Activated CD4-positive, alpha-beta T cell treated with anti-CD3 and anti-CD28 coated beads, Interleukin-2, amount 10 ng/mL, durations not matched to agents 7 days and 5 days (primary cell): ENCODE results near the gene ADAM8. TPM values are rescaled to one million over a fixed set of nuclear protein-coding genes. Genes with fewer than 3 reads are reported as not detected.
A peak's percentile ranks its signal among the peaks of the same experiment; 100 is the strongest.
"Not testable (repeated sequence)": the region's sequence is repeated elsewhere in the genome, so short reads cannot be mapped to it uniquely, and the experiment has no call there.

Experiments used
- CTCF ChIA-PET: fragments of 350-600 bp; sonication (Branson Sonifier 250); formaldehyde crosslinking; loops from one replicate; lab custom pipeline; 2021; ENCODE audit warnings: antibody characterized with exemption; lab: Charles Lee
- POLR2A ChIA-PET: fragments of 350-600 bp; sonication (Branson Sonifier 250); formaldehyde crosslinking; loops from one replicate; lab custom pipeline; 2021; ENCODE audit warnings: antibody characterized with exemption; lab: Charles Lee
- DNase-seq: peaks from one replicate; pipeline ENCODE4 v3.0.0-alpha.2; 2020
- H3K27ac Mint-ChIP-seq: one replicate; pipeline ENCODE4 v1.8.0; 2021; ENCODE audit warnings: mild to moderate bottlenecking, moderate library complexity, mixed read lengths
- H3K27me3 Mint-ChIP-seq: one replicate; pipeline ENCODE4 v1.8.0; 2021; ENCODE audit warnings: mixed read lengths
- H3K36me3 Mint-ChIP-seq: one replicate; pipeline ENCODE4 v1.8.0; 2021; ENCODE audit warnings: low read depth, mixed read lengths
- H3K4me1 Mint-ChIP-seq: one replicate; pipeline ENCODE4 v1.8.0; 2021; ENCODE audit warnings: mixed read lengths
- H3K4me3 Mint-ChIP-seq: one replicate; pipeline ENCODE4 v1.8.0; 2021; ENCODE audit warnings: mild to moderate bottlenecking, moderate library complexity, mixed read lengths
- H3K9me3 Mint-ChIP-seq: one replicate; pipeline ENCODE4 v1.8.0; 2021; ENCODE audit warnings: mixed read lengths
- total RNA-seq, 2 experiments: library from RNA; stranded (reverse); gene quantifications; one replicate each; pipeline ENCODE4 v1.2.3, GENCODE V29; 2021

Gene ADAM8
- total RNA-seq, 2 experiments from 2014 or later, result 123 to 153 TPM

GRCh38 chr10:133236401-133237240 lies 40.0 kb downstream of the ADAM8 start:
- H3K4me1 Mint-ChIP-seq, result peaks cover 14% of the 10 kb centered on the region

DNA sequence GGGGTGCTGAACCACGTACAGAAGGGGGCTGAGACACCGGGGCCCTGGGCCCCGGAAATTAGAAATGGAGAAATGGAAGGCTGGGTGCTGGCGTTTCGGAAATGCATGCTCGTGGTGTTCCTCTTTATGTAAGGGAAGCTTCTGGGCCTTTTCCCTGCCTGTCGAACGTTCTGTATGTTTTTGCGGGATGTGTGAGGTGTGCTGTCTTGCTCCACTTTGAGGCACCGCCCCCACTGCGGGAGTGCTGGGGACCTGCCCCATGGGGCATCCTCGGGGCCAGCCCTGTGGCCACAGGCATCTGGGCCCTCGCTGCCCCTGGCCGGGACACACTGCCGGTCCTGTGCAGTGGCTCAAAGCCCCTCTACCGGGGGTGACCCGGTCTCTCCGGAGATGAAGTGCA lies 40.7 kb downstream of the ADAM8 start:
- POLR2A ChIA-PET, result no interaction called here
- Mint-ChIP-seq H3K27ac (no peak overlapping the region), H3K36me3 (no peaks in the 10 kb centered on the region), H3K4me3 (no peak overlapping the region), H3K27me3 (peaks cover 58% of the 10 kb centered on the region), H3K9me3 (no peaks in the 10 kb centered on the region), H3K4me1 (peaks cover 10% of the 10 kb centered on the region)
- no peak for DNase-seq
- CTCF ChIA-PET, result interaction anchor here (0.5 kb wide), 1 partner anchor 19 kb away, joined by 3 read pairs; no protein-coding TSS in a partner anchor

More at GRCh38 chr10:133236401-133237240, 40.0 kb downstream of the ADAM8 start:
- H3K36me3 Mint-ChIP-seq, result no peaks in the 10 kb centered on the region
- H3K9me3 Mint-ChIP-seq, result no peaks in the 10 kb centered on the region
- H3K27ac Mint-ChIP-seq, result no peak overlapping the region
- ChIA-PET CTCF (no interaction called here), POLR2A (no interaction called here)
- peaks cover 60% of the 10 kb centered on the region for H3K27me3 Mint-ChIP-seq
- H3K4me3 Mint-ChIP-seq, result no peak overlapping the region
- DNase-seq, result no peak

GRCh38 chr10:133235265-133235855 lies 41.3 kb downstream of the ADAM8 start:
- CTCF ChIA-PET, result interaction anchor here (0.5 kb wide), 1 partner anchor 20 kb away, joined by 3 read pairs; no protein-coding TSS in a partner anchor
- H3K4me3 Mint-ChIP-seq, result no peak overlapping the region
- H3K36me3 Mint-ChIP-seq, result no peaks in the 10 kb centered on the region
- H3K27ac Mint-ChIP-seq, result no peak overlapping the region
- H3K27me3 Mint-ChIP-seq, result peaks cover 56% of the 10 kb centered on the region
- no peak for DNase-seq
- no peaks in the 10 kb centered on the region for H3K9me3 Mint-ChIP-seq
- peaks cover 6% of the 10 kb centered on the region for H3K4me1 Mint-ChIP-seq
- POLR2A ChIA-PET, result no interaction called here

DNA sequence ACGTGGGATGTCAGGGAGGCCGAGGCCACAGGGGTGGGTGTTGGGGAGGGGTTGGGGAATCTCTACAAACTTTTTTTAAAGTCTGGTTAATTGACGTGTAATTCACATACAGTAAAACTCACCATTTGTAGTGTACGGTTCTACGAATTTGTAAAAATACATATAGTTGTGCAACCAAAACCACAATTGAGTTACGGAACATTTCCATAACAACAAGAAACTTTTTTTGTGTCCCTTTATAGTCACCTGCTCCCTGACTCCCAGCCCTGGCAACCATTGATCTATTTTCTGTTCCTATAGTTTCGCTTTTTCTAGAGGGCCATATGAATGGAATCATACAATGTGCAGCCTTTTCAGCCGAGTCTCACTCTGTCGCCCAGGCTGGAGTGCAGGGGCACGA lies 41.9 kb downstream of the ADAM8 start:
- CTCF ChIA-PET, result interaction anchor here (0.8 kb wide), 1 partner anchor 10 kb away, joined by 4 read pairs; no protein-coding TSS in a partner anchor
- POLR2A ChIA-PET, H3K36me3 Mint-ChIP-seq, H3K9me3 Mint-ChIP-seq, H3K27ac Mint-ChIP-seq, DNase-seq, H3K4me1 Mint-ChIP-seq, H3K4me3 Mint-ChIP-seq: not testable (repeated sequence)
- H3K27me3 Mint-ChIP-seq, result peaks cover 55% of the 10 kb centered on the region

DNA sequence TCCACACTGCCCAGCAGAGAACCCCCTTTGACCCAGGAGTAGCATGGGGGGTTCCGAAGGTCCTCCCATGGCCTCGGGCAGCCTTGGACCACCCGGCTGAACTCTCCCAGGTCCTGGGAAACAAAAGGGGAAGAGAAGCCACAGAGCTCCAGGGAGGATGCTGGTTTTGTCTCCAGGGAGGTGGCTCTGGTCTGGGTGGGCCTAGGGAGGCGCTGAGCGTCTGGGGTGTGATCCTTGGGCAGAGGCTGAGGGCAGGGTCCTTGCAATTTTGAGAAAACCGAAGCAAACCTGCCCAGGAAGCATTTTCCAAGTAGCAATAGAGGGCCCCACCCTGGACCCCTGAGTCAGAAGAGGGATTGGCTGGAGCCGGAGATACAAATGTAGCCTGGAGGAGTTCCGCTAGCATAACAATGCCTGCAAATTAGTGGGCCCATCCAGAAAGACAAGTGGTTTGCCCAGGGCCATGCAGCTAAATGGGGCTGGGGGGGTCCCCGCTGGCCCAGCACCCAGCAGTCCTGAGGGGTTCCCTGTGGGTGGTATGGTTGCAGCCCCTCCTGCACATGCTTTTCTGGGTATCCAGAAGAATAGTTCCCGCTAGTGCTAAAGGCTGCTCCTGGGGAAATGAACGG lies 44.6 kb downstream of the ADAM8 start:
- DNase-seq, result no peak
- H3K4me1 Mint-ChIP-seq, result peaks cover 15% of the 10 kb centered on the region
- no peak overlapping the region for H3K4me3 Mint-ChIP-seq
- POLR2A ChIA-PET, result no interaction called here
- H3K9me3 Mint-ChIP-seq, result no peaks in the 10 kb centered on the region
- H3K27ac Mint-ChIP-seq, result no peak overlapping the region
- no peaks in the 10 kb centered on the region for H3K36me3 Mint-ChIP-seq
- peaks cover 62% of the 10 kb centered on the region for H3K27me3 Mint-ChIP-seq
- CTCF ChIA-PET, result interaction anchor here (0.6 kb wide), 1 partner anchor 1867 kb away, joined by 3 read pairs; no protein-coding TSS in a partner anchor

DNA sequence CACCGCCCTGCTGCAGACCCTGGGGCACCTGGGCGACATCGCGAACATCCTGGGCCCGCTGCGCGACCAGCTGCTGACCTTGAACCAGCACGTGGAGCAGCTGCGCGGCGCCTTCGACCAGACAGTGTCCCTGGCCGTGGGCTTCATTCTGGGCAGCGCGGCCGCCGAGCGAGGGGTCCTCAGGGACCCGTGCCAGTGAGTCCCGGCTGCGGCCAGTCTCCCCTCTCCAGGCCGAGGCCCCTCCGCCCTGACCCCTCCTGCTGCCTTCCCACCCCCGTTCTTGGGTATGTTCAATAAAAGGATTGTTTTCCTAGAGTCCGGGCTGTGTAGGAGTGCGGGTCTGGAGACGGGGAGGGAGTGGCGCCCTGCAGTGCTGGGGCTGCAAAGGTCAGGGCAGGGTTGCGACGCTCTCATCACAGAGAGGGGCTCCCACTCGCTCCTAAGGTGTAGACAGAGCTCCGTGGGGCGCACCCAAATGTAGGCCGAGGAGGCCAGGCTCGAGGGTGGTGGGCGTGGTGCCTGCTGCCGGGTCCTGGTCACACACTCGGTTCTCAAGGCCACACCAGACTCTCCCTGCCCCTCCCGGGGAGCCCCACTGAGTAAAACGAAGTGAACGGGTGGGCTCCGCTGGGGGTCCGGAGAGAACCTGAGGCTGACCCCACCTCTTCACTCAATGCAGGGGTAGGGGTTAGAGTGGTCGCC lies 45.3 kb downstream of the ADAM8 start:
- H3K36me3 Mint-ChIP-seq, result no peaks in the 10 kb centered on the region
- H3K4me3 Mint-ChIP-seq, result peak overlapping the region; percentile 10
- peaks cover 68% of the 10 kb centered on the region for H3K27me3 Mint-ChIP-seq
- H3K4me1 Mint-ChIP-seq, result peaks cover 20% of the 10 kb centered on the region
- no peaks in the 10 kb centered on the region for H3K9me3 Mint-ChIP-seq
- ChIA-PET POLR2A (no interaction called here), CTCF (interaction anchor here (0.6 to 1.2 kb wide), 2 partner anchors 98 to 1866 kb away, joined by 3 read pairs; no protein-coding TSS in a partner anchor)
- no peak overlapping the region for H3K27ac Mint-ChIP-seq
- no peak for DNase-seq

- no peak overlapping the region for H3K27ac Mint-ChIP-seq
- no peaks in the 10 kb centered on the region for H3K9me3 Mint-ChIP-seq
These were observed 46.1 kb downstream of the ADAM8 start for GRCh38 chr10:133230387-133231195.

DNA sequence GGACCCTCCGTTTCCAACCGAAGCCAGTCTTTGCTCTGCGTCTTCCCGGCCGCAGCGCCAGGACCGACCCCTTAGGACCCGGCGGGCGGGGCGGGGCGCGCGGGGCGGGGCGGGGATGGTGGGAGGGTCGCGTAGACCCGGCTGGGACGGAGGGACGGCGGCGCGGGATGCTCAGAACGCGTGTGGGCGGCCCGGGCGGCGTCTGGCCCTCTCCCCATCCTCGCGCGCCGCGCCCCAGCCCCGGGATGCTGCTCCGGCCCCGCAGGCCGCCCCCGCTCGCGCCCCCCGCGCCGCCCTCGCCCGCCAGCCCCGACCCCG lies 46.7 kb downstream of the ADAM8 start, which contains the start of gene UTF1:
Gene UTF1 (plus strand): TSS at position 174 of the 318 bp plus-strand sequence. CDS start 72 bp downstream, at position 246.
- POLR2A ChIA-PET, result no interaction called here
- H3K27ac Mint-ChIP-seq, result no peak within 1 kb of the TSS
- H3K4me3 Mint-ChIP-seq, result peak within 1 kb of the TSS; percentile 19
- H3K9me3 Mint-ChIP-seq, result no peaks in the 10 kb centered on the region
- CTCF ChIA-PET, result interaction anchor here (0.7 kb wide), 1 partner anchor 30 kb away, joined by 3 read pairs; no protein-coding TSS in a partner anchor
- H3K27me3 Mint-ChIP-seq, result peaks cover 62% of the 10 kb centered on the region
- no peaks in the 10 kb centered on the region for H3K36me3 Mint-ChIP-seq
- DNase-seq, result no peak
- H3K4me1 Mint-ChIP-seq, result peaks cover 31% of the 10 kb centered on the region

More at GRCh38 chr10:133230387-133231195, 46.1 kb downstream of the ADAM8 start:
- Mint-ChIP-seq H3K4me1 (peaks cover 28% of the 10 kb centered on the region), H3K27me3 (peaks cover 64% of the 10 kb centered on the region), H3K4me3 (no peak overlapping the region), H3K36me3 (no peaks in the 10 kb centered on the region)
- CTCF ChIA-PET, result interaction anchor here (1.2 kb wide), 1 partner anchor 99 kb away, joined by 3 read pairs; no protein-coding TSS in a partner anchor
- no peak for DNase-seq
- POLR2A ChIA-PET, result no interaction called here

- ChIA-PET POLR2A (no interaction called here), CTCF (interaction anchor here (0.7 kb wide), 1 partner anchor 29 kb away, joined by 3 read pairs; no protein-coding TSS in a partner anchor)
- Mint-ChIP-seq H3K9me3 (no peaks in the 10 kb centered on the region), H3K27me3 (peaks cover 59% of the 10 kb centered on the region), H3K4me1 (peaks cover 31% of the 10 kb centered on the region), H3K36me3 (no peaks in the 10 kb centered on the region), H3K27ac (no peak overlapping the region), H3K4me3 (peak overlapping the region; percentile 19)
- no peak for DNase-seq
These were observed 47.2 kb downstream of the ADAM8 start for GRCh38 chr10:133229265-133230043.

- H3K36me3 Mint-ChIP-seq, result no peaks in the 10 kb centered on the region
- H3K27ac Mint-ChIP-seq, result no peak overlapping the region
- H3K27me3 Mint-ChIP-seq, result peaks cover 39% of the 10 kb centered on the region
- DNase-seq, result no peak
- no peaks in the 10 kb centered on the region for H3K9me3 Mint-ChIP-seq
- no peak overlapping the region for H3K4me3 Mint-ChIP-seq
- peaks cover 32% of the 10 kb centered on the region for H3K4me1 Mint-ChIP-seq
- POLR2A ChIA-PET, result no interaction called here
- CTCF ChIA-PET, result no interaction called here
These were observed 49.4 kb downstream of the ADAM8 start for GRCh38 chr10:133227256-133227655.

- Mint-ChIP-seq H3K27me3 (peaks cover 31% of the 10 kb centered on the region), H3K27ac (peak overlapping the region; percentile 82), H3K4me1 (peaks cover 30% of the 10 kb centered on the region), H3K4me3 (peak overlapping the region; percentile 62), H3K36me3 (no peaks in the 10 kb centered on the region), H3K9me3 (no peaks in the 10 kb centered on the region)
- ChIA-PET CTCF (interaction anchor here (0.9 to 1.1 kb wide), 2 partner anchors 28 to 81 kb away, joined by 3 to 4 read pairs; no protein-coding TSS in a partner anchor), POLR2A (no interaction called here)
- peak; percentile 32 for DNase-seq
These were observed 50.3 kb downstream of the ADAM8 start for GRCh38 chr10:133226251-133226808.
